SIG-M5 treated with dmso at 0.1 percent for 504 hours (cell line): Measurements from ENCODE around the gene CYP2D6.
"Not testable (repeated sequence)": the region's sequence is repeated elsewhere in the genome, so short reads cannot be mapped to it uniquely, and the experiment has no call there.

ENCODE experiments used
- DNase-seq: peaks from one replicate; lab custom pipeline; 2025; ENCODE audit not compliant: unreplicated experiment; lab: John Stamatoyannopoulos, UW

Gene CYP2D6

GRCh38 chr22:42158456-42159132, 28.0 kb upstream of the CYP2D6 start:
- no peak for DNase-seq

GRCh38 chr22:42156598-42156997, 26.0 kb upstream of the CYP2D6 start:
- DNase-seq: no peak

GRCh38 chr22:42156121-42156520, 25.5 kb upstream of the CYP2D6 start:
- no peak for DNase-seq

GRCh38 chr22:42155053-42155543, 24.5 kb upstream of the CYP2D6 start:
- DNase-seq: no peak

GRCh38 chr22:42154293-42155052, 23.9 kb upstream of the CYP2D6 start:
- no peak for DNase-seq

- DNase-seq: no peak
Observed at GRCh38 chr22:42152661-42153270, 22.2 kb upstream of the CYP2D6 start.

- no peak for DNase-seq
Observed at GRCh38 chr22:42151924-42152635, 21.5 kb upstream of the CYP2D6 start.

GRCh38 chr22:42150727-42151590, 20.3 kb upstream of the CYP2D6 start:
- no peak for DNase-seq

- DNase-seq: not testable (repeated sequence)
Observed at GRCh38 chr22:42149798-42150197, 19.2 kb upstream of the CYP2D6 start.

GRCh38 chr22:42145175-42145574, 14.6 kb upstream of the CYP2D6 start:
- DNase-seq: no peak

- not testable (repeated sequence) for DNase-seq
Observed at GRCh38 chr22:42143859-42144822, 13.5 kb upstream of the CYP2D6 start.

- DNase-seq: no peak
Observed at GRCh38 chr22:42142771-42143461, 12.3 kb upstream of the CYP2D6 start.

GRCh38 chr22:42141307-42142057, 10.9 kb upstream of the CYP2D6 start:
- not testable (repeated sequence) for DNase-seq

GRCh38 chr22:42140153-42140552, 9.5 kb upstream of the CYP2D6 start:
- DNase-seq: not testable (repeated sequence)

- not testable (repeated sequence) for DNase-seq
Observed at GRCh38 chr22:42139508-42139907, 8.9 kb upstream of the CYP2D6 start.

GRCh38 chr22:42138972-42139371, 8.4 kb upstream of the CYP2D6 start:
- DNase-seq: no peak

GRCh38 chr22:42138122-42138770, 7.6 kb upstream of the CYP2D6 start:
- no peak for DNase-seq
